Measurements from ENCODE around the gene SGPL1.

SGPL1 gene

GRCh38 chr10:70810967-70811366 is 4.8 kb upstream of the SGPL1 start:
- H3K27ac ChIP-seq: no peak overlapping the region
- no peak for TF ChIP-seq CTCF (conservative IDR thresholded peaks at IDR 0.05; ENCODE audit: low read depth, low read length)
- H3K4me3 ChIP-seq (IDR thresholded peaks at IDR 0.05; ENCODE audit: insufficient read depth, low read depth, low read length): no peak overlapping the region
- no peaks in the 10 kb centered on the region for H3K36me3 ChIP-seq (ENCODE audit: insufficient read depth)
- H4K20me1 ChIP-seq (ENCODE audit: insufficient read depth): no peaks in the 10 kb centered on the region
- no peak overlapping the region for H3K9ac ChIP-seq
- H2AFZ ChIP-seq (ENCODE audit: low read depth): no peak overlapping the region
- H3K79me2 ChIP-seq (ENCODE audit: insufficient read depth, low read depth): no peaks in the 10 kb centered on the region
- no peak overlapping the region for H3K4me2 ChIP-seq
- no peaks in the 10 kb centered on the region for H3K4me1 ChIP-seq (ENCODE audit: low read depth, poor library complexity, severe bottlenecking)
- no peaks in the 10 kb centered on the region for H3K27me3 ChIP-seq (ENCODE audit: insufficient read depth, low read depth)

GRCh38 chr10:70811881-70812280 is 3.9 kb upstream of the SGPL1 start:
- Histone ChIP-seq H3K4me1 (ENCODE audit: low read depth, poor library complexity, severe bottlenecking) (no peaks in the 10 kb centered on the region), H4K20me1 (ENCODE audit: insufficient read depth) (no peaks in the 10 kb centered on the region), H3K4me3 (IDR thresholded peaks at IDR 0.05; ENCODE audit: insufficient read depth, low read depth, low read length) (no peak overlapping the region), H3K27me3 (ENCODE audit: insufficient read depth, low read depth) (no peaks in the 10 kb centered on the region), H3K27ac (no peak overlapping the region), H3K36me3 (ENCODE audit: insufficient read depth) (no peaks in the 10 kb centered on the region), H3K4me2 (no peak overlapping the region), H3K9ac (no peak overlapping the region), H2AFZ (ENCODE audit: low read depth) (no peak overlapping the region), H3K79me2 (ENCODE audit: insufficient read depth, low read depth) (no peaks in the 10 kb centered on the region)
- no peak for TF ChIP-seq CTCF (conservative IDR thresholded peaks at IDR 0.05; ENCODE audit: low read depth, low read length)

GRCh38 chr10:70812814-70813213 is 2.9 kb upstream of the SGPL1 start:
- Histone ChIP-seq H4K20me1 (ENCODE audit: insufficient read depth) (no peaks in the 10 kb centered on the region), H3K27ac (no peak overlapping the region), H2AFZ (ENCODE audit: low read depth) (no peak overlapping the region), H3K4me1 (ENCODE audit: low read depth, poor library complexity, severe bottlenecking) (no peaks in the 10 kb centered on the region), H3K36me3 (ENCODE audit: insufficient read depth) (no peaks in the 10 kb centered on the region), H3K4me3 (IDR thresholded peaks at IDR 0.05; ENCODE audit: insufficient read depth, low read depth, low read length) (no peak overlapping the region), H3K79me2 (ENCODE audit: insufficient read depth, low read depth) (no peaks in the 10 kb centered on the region), H3K27me3 (ENCODE audit: insufficient read depth, low read depth) (no peaks in the 10 kb centered on the region), H3K4me2 (no peak overlapping the region), H3K9ac (no peak overlapping the region)
- no peak for TF ChIP-seq CTCF (conservative IDR thresholded peaks at IDR 0.05; ENCODE audit: low read depth, low read length)

- Histone ChIP-seq H2AFZ (ENCODE audit: low read depth) (no peak overlapping the region), H3K27me3 (ENCODE audit: insufficient read depth, low read depth) (no peaks in the 10 kb centered on the region), H3K36me3 (ENCODE audit: insufficient read depth) (no peaks in the 10 kb centered on the region), H3K27ac (no peak overlapping the region), H3K4me2 (no peak overlapping the region), H3K4me3 (IDR thresholded peaks at IDR 0.05; ENCODE audit: insufficient read depth, low read depth, low read length) (no peak overlapping the region), H3K9ac (no peak overlapping the region), H3K79me2 (ENCODE audit: insufficient read depth, low read depth) (no peaks in the 10 kb centered on the region), H4K20me1 (ENCODE audit: insufficient read depth) (no peaks in the 10 kb centered on the region), H3K4me1 (ENCODE audit: low read depth, poor library complexity, severe bottlenecking) (no peaks in the 10 kb centered on the region)
- no peak for TF ChIP-seq CTCF (conservative IDR thresholded peaks at IDR 0.05; ENCODE audit: low read depth, low read length)
Measured at GRCh38 chr10:70814126-70814525, 1.6 kb upstream of the SGPL1 start.
